GM12891 (cell line): Measurements from ENCODE around the gene TBX1.

Source experiments
- PAX5 ChIP-seq: IDR thresholded peaks from 2 replicates; pipeline ENCODE4 v1.6.1; 2011; ENCODE audit warnings: low read length, moderate library complexity, mild to moderate bottlenecking; ENCODE audit not compliant: insufficient read depth, severe bottlenecking
- POLR2A ChIP-seq: IDR thresholded peaks from 2 replicates; pipeline ENCODE4 v1.6.1; 2011; ENCODE audit warnings: low read depth, low read length, control low read depth
- POLR2AphosphoS5 ChIP-seq: IDR thresholded peaks from 2 replicates; pipeline ENCODE4 v1.6.1; 2011; ENCODE audit warnings: low read depth, low read length, control low read depth
- POU2F2 ChIP-seq: IDR thresholded peaks from 2 replicates; pipeline ENCODE4 v1.6.1; 2011; ENCODE audit warnings: low read depth, mild to moderate bottlenecking, control low read depth, low read length, moderate library complexity
- SPI1 ChIP-seq: IDR thresholded peaks from 2 replicates; pipeline ENCODE4 v1.6.1; 2011; ENCODE audit warnings: low read depth, low read length, control low read depth
- TAF1 ChIP-seq: IDR thresholded peaks from 2 replicates; pipeline ENCODE4 v1.6.1; 2011; ENCODE audit warnings: low read depth, low read length, control low read depth

GRCh38 chr22:19798003-19798665 lies 37.6 kb downstream of the TBX1 start:
- TF ChIP-seq TAF1, result no peak
- TF ChIP-seq POLR2A, result no peak
- TF ChIP-seq POLR2AphosphoS5, result no peak
- no peak for TF ChIP-seq PAX5
- TF ChIP-seq SPI1, result no peak
- no peak for TF ChIP-seq POU2F2
